ENCODE results near the gene ZNF124. TPM values are rescaled to one million over a fixed set of nuclear protein-coding genes. Genes with fewer than 3 reads are reported as not detected.
A peak's percentile ranks its signal among the peaks of the same experiment; 100 is the strongest.
"Not testable (repeated sequence)": the region's sequence is repeated elsewhere in the genome, so short reads cannot be mapped to it uniquely, and the experiment has no call there.

The ZNF124 gene
- total and polyA plus RNA-seq, 7 donors = 1.1 to 10.9 (median 6.8) TPM

DNA sequence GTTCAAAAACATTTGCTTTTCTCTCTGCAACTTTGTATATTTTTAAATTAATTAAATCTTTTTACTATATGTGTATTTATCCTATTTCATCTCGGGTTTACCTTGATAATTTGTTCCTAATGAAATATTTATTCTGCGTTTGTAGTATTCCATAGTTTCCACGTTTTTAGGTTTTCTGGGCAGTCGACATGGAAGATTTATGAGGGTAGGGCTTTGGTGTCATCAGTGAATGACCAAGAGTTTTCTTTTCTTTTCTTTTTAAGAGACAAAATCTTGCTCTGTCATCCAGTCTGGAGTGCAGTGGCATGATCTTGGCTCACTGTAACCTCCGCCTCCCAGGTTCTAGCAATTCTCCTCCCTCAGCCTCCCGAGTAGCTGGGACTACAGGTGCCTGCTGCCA is 50.4 kb downstream of the ZNF124 start:
- H3K9me3 ChIP-seq = peaks cover 4% of the 10 kb centered on the region
- TF ChIP-seq, protein P1, sequence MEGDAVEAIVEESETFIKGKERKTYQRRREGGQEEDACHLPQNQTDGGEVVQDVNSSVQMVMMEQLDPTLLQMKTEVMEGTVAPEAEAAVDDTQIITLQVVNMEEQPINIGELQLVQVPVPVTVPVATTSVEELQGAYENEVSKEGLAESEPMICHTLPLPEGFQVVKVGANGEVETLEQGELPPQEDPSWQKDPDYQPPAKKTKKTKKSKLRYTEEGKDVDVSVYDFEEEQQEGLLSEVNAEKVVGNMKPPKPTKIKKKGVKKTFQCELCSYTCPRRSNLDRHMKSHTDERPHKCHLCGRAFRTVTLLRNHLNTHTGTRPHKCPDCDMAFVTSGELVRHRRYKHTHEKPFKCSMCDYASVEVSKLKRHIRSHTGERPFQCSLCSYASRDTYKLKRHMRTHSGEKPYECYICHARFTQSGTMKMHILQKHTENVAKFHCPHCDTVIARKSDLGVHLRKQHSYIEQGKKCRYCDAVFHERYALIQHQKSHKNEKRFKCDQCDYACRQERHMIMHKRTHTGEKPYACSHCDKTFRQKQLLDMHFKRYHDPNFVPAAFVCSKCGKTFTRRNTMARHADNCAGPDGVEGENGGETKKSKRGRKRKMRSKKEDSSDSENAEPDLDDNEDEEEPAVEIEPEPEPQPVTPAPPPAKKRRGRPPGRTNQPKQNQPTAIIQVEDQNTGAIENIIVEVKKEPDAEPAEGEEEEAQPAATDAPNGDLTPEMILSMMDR (IDR thresholded peaks at IDR 0.05) = no peak
- no peak for DNase-seq
- ATAC-seq = no peak
- no peak overlapping the region for H3K4me3 ChIP-seq
- 67 to 76% (median 72%) methylated on average over 6 of the region's 6 CpGs for WGBS, 3 donors
- H3K27ac ChIP-seq = no peak overlapping the region
- intact Hi-C loops (cut with DNase I) = no loop called here
- no peaks in the 10 kb centered on the region for H3K4me1 ChIP-seq
- H3K36me3 ChIP-seq (ENCODE audit: insufficient read depth in 1 of 2, low read depth in 1 of 2) = no peaks in the 10 kb centered on the region
- no peaks in the 10 kb centered on the region for H3K27me3 ChIP-seq (ENCODE audit: insufficient read depth in 3 of 3, low read length in 2 of 3)

DNA sequence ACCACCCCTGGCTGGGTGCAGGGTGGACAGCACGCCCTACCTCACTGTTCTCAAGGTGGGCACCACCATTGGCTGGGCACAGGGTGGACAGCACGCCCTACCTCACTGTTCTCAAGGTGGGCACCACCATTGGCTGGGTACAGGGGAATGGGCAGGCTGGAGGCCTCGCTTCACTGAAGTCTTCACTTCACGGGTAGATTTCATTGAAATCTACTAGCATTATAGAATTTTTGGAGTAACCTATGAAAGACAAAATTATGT is 51.5 kb downstream of the ZNF124 start:
- H3K27ac ChIP-seq; DNase-seq; intact Hi-C loops (cut with DNase I); H3K4me3 ChIP-seq; H3K4me1 ChIP-seq; H3K27me3 ChIP-seq (ENCODE audit: insufficient read depth in 3 of 3, low read length in 2 of 3); H3K9me3 ChIP-seq; H3K36me3 ChIP-seq (ENCODE audit: insufficient read depth in 1 of 2, low read depth in 1 of 2); ATAC-seq: not testable (repeated sequence)
- WGBS, 3 donors = 79 to 97% (median 86%) methylated on average over 4 of the region's 4 CpGs

DNA sequence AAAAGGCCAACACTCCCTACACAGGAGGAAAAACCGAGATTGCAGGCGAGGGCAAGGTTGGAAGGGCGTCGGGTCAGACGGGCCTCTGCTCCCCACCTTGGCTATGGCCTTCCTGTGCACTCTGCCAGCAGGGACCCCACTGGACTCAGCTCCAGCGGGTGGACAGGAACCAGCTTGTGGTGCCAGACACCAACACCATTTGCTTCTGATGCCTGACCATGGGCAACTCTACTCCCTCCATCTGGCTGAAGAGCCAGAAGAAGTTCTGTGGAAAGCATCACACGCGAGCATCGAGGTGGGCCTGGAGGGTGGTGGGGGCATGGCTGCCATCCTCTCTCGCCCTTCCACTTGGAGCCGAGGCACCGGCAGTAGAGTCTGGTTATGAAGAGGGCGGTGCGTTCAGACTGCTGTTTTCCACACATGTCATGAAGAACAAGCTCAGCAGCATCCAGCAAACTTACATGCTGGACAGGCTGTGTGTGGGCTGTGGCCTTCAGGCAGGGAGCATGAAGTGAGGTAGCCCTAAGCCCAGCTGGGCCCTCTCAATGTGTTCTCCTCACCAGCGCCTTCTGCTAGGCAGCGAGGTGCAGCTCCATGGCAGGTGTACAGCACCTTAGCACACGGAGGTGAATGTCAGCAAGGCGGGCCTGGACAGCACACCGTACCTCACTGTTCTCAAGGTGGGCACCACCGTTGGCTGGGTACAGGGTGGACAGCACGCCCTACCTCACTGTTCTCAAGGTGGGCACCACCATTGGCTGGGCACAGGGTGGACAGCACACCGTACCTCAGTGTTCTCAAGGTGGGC is 52.0 kb downstream of the ZNF124 start:
- DNase-seq (no peak), ATAC-seq (no peak)

DNA sequence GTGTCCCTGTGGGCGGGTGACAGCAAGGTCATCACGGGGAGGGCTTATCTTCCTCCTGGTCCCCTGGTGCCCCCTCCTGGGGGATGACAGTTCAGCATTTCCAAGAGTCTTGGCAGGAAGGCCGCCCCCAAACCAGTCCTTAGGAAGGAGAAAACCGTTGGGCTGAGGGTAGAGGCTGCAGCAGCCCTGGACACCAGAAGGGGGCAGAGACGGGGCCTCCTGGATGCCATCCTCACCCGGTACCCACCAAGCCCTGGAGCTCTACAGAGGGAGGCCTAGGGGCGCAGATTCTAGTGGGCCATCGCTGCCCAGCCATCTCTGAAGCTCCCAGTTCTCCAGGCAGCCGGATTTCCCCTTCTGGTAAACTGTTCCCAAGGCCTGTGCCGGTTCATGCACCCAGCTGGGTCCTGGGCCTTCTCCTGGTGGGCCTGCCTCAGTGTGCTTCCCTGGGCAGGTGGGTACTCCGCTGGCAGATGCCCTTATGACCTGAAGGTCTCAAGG is 52.8 kb downstream of the ZNF124 start:
- Histone ChIP-seq H3K9me3 (peaks cover 4% of the 10 kb centered on the region), H3K4me1 (no peaks in the 10 kb centered on the region), H3K4me3 (no peak overlapping the region), H3K36me3 (ENCODE audit: insufficient read depth in 1 of 2, low read depth in 1 of 2) (no peaks in the 10 kb centered on the region), H3K27me3 (ENCODE audit: insufficient read depth in 3 of 3, low read length in 2 of 3) (no peaks in the 10 kb centered on the region), H3K27ac (no peak overlapping the region)
- intact Hi-C loops (cut with DNase I) = loop anchor here in 1 of 2 donors (10.0 kb wide), 1 partner anchor 216 kb away; the partner anchor contains the start of gene ZNF496
- 59 to 79% (median 72%) methylated on average over 8 to 11 of the region's 11 CpGs for WGBS, 3 donors
- TF ChIP-seq, protein P1 (IDR thresholded peaks at IDR 0.05) = no peak
- DNase-seq (no peak), ATAC-seq (peak in 1 of 4 donors; percentile 37)

More for the DNA sequence above, 52.0 kb downstream of the ZNF124 start:
- Histone ChIP-seq H3K9me3 (peaks cover 4% of the 10 kb centered on the region), H3K4me1 (no peaks in the 10 kb centered on the region), H3K4me3 (no peak overlapping the region), H3K36me3 (ENCODE audit: insufficient read depth in 1 of 2, low read depth in 1 of 2) (no peaks in the 10 kb centered on the region), H3K27ac (no peak overlapping the region), H3K27me3 (ENCODE audit: insufficient read depth in 3 of 3, low read length in 2 of 3) (no peaks in the 10 kb centered on the region)
- intact Hi-C loops (cut with DNase I) = loop anchor here in 1 of 2 donors (10.0 kb wide), 1 partner anchor 215 kb away; the partner anchor contains the start of gene ZNF496
- TF ChIP-seq, protein P1 (IDR thresholded peaks at IDR 0.05) = no peak
- WGBS, 3 donors = 89 to 93% (median 90%) methylated on average over 22 of the region's 22 CpGs

DNA sequence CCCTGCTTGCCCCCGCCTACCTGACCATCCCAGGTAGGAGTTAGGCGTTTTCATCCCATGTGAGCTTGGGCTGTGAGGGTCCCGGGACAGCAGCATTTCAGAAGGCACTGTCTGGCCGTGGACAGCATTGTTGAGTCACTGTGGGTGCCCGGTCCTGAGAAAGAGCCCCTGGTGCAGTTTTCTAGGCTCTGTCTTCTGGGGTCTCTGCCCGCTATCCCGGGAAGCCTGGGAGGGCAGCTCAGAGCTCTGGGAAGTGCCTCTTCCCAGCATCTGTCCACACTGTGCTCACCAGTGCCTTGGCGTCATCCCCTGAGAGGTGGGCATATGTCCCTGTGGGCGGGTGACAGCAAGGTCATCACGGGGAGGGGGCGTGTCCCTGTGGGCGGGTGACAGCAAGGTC is 56.3 kb downstream of the ZNF124 start:
- no peak overlapping the region for H3K27ac ChIP-seq
- ATAC-seq = no peak
- H3K27me3 ChIP-seq (ENCODE audit: insufficient read depth in 3 of 3, low read length in 2 of 3) = no peaks in the 10 kb centered on the region
- intact Hi-C loops (cut with DNase I) = loop anchor here in 1 of 2 donors (10.0 kb wide), 1 partner anchor 219 kb away; the partner anchor contains the start of gene ZNF496
- DNase-seq = no peak
- no peaks in the 10 kb centered on the region for H3K9me3 ChIP-seq
- no peak overlapping the region for H3K4me3 ChIP-seq
- 64 to 85% (median 83%) methylated on average over 9 to 12 of the region's 12 CpGs for WGBS, 3 donors
- H3K4me1 ChIP-seq = no peaks in the 10 kb centered on the region
- TF ChIP-seq, protein P1 (IDR thresholded peaks at IDR 0.05) = no peak
- H3K36me3 ChIP-seq (ENCODE audit: insufficient read depth in 1 of 2, low read depth in 1 of 2) = no peaks in the 10 kb centered on the region
